Ovary (tissue), 9 donors: ENCODE results near the gene CAMKK2. TPM values are rescaled to one million over a fixed set of nuclear protein-coding genes. Genes with fewer than 3 reads are reported as not detected.

Experiments used
- DNase-seq, 5 donors: peaks; one replicate each; pipeline ENCODE4 v3.0.0-alpha.2; 2019 to 2020
- H3K27ac ChIP-seq, 2 donors: fragments of 200-600 bp; one replicate each; pipeline versions ENCODE4 v1.5.1 to v1.8.0; 2019 to 2022
- H3K27me3 ChIP-seq: fragments of 200-600 bp; one replicate; pipeline ENCODE4 v1.8.0; 2022
- H3K36me3 ChIP-seq: fragments of 200-600 bp; sonication (generic); one replicate; pipeline ENCODE4 v1.5.1; 2019
- H3K4me1 ChIP-seq: one replicate; pipeline ENCODE4 v1.8.1; 2013; ENCODE audit warnings: mild to moderate bottlenecking, moderate library complexity; ENCODE audit not compliant: insufficient read depth
- H3K4me3 ChIP-seq: fragments of 200-600 bp; sonication (generic); one replicate; pipeline ENCODE4 v1.5.1; 2017
- H3K9me3 ChIP-seq, 2 donors: fragments of 200-600 bp in 1 of 2; sonication (generic) in 1 of 2; one replicate each; pipeline versions ENCODE4 v1.5.1 to v1.8.1; 2013 to 2019; ENCODE audit warnings: mild to moderate bottlenecking in 1 of 2, moderate library complexity in 1 of 2
- CTCF ChIP-seq, 3 donors: fragments of 450-650 bp in 2 of 3; fragments of 200-600 bp in 1 of 3; IDR thresholded peaks; one replicate each; pipeline versions ENCODE4 v1.5.1 to v1.8.0; 2016 to 2022; ENCODE audit warnings: antibody characterized with exemption in 3 of 3, mild to moderate bottlenecking in 1 of 3
- EP300 ChIP-seq: sonication (generic); formaldehyde crosslinking; IDR thresholded peaks from one replicate; pipeline ENCODE4 v1.6.1; 2017; ENCODE audit warnings: antibody characterized with exemption
- POLR2A ChIP-seq: fragments of 450-650 bp; IDR thresholded peaks from one replicate; pipeline ENCODE4 v1.6.1; 2017; ENCODE audit warnings: antibody characterized with exemption, mild to moderate bottlenecking, moderate library complexity
- whole genome bisulfite sequencing, 3 donors: extraction: QIAGEN DNeasy Blood & Tissue Kit in 1 of 3; methylation state at CpG; one replicate each; pipeline versions ENCODE4 v1.1.5 to v1.1.7; 2013 to 2017; 5-methylcytosine and 5-hydroxymethylcytosine counted together
- intact Hi-C, 4 donors: fragments of 100-400 bp; cut with DNase I; formaldehyde crosslinking; loops; one replicate each; pipeline versions ENCODE4 v1.11.0 to v1.15.1; 2022 to 2023
- polyA plus RNA-seq, 2 donors: library from polyadenylated mRNA; stranded (reverse); fragments of 200-250 nt in 1 of 2; fragments of 350-450 nt in 1 of 2; fragmentation: Illumina TruSeq in 1 of 2; extraction: RNeasy Lipid Tissue Mini Kit (QIAGEN cat#74804) in 1 of 2; gene quantifications; one replicate each; pipeline ENCODE4 v1.2.3, GENCODE V29; 2013 to 2014
- total RNA-seq, 7 donors: library from RNA; depleted of rRNA in 2 of 7; stranded (reverse); fragments of >200 nt in 2 of 7; fragmentation: NEBNext Ultra II Directional in 3 of 7; extraction: Animal tissue kit (Norgen Biotek cat#: 25700) in 3 of 7; gene quantifications; one replicate each; pipeline versions ENCODE4 v1.1.0 to v1.2.4, GENCODE V29; 2016 to 2023
- donor health status: DM: no; HTN: no; CAD: no; lungs with moderate emphysema.
- donor health status: DM: no; HTN: no; CAD: no.
- donor health status: Bipolar disorder and iron deficiency.
- donor health status: DM: yes; HTN: yes; CAD: no.
- donor health status: DM: no; HTN: no; CAD: no.
- donor health status: DM: yes; HTN: yes; CAD: no.

The CAMKK2 gene
- total and polyA plus RNA-seq, 9 donors: 19.0 to 44.6 (median 38.0) TPM

- H3K27ac ChIP-seq: peak overlapping the region in 1 of 2 donors; percentile 55
- WGBS, 3 donors: 69 to 81% (median 70%) methylated on average over 9 of the region's 9 CpGs
- H3K4me1 ChIP-seq: peaks cover 4% of the 10 kb centered on the region
- no peaks in the 10 kb centered on the region for H3K36me3 ChIP-seq
- DNase-seq: peak in 2 of 5 donors; percentile 28 to 33
- TF ChIP-seq POLR2A (no peak), CTCF (IDR thresholded peaks at IDR 0.05) (no peak), EP300 (no peak)
- H3K9me3 ChIP-seq: no peaks in the 10 kb centered on the region
- H3K27me3 ChIP-seq: no peaks in the 10 kb centered on the region
- intact Hi-C loops: no loop called here
- H3K4me3 ChIP-seq: no peak overlapping the region
Observed at GRCh38 chr12:121189619-121190155, 106.8 kb downstream of the CAMKK2 start.

- Histone ChIP-seq H3K9me3 (no peaks in the 10 kb centered on the region), H3K27me3 (no peaks in the 10 kb centered on the region), H3K27ac (peak overlapping the region in 1 of 2 donors; percentile 55), H3K36me3 (no peaks in the 10 kb centered on the region), H3K4me1 (peaks cover 4% of the 10 kb centered on the region), H3K4me3 (no peak overlapping the region)
- DNase-seq: no peak
- 32 to 55% (median 51%) methylated on average over 9 of the region's 9 CpGs for WGBS, 3 donors
- TF ChIP-seq EP300 (no peak), CTCF (IDR thresholded peaks at IDR 0.05) (no peak), POLR2A (no peak)
- intact Hi-C loops: no loop called here
Observed at GRCh38 chr12:121189131-121189530, 107.4 kb downstream of the CAMKK2 start.

GRCh38 chr12:121188227-121188626 is 108.3 kb downstream of the CAMKK2 start:
- DNase-seq: no peak
- TF ChIP-seq POLR2A: no peak
- TF ChIP-seq EP300: no peak
- TF ChIP-seq CTCF (IDR thresholded peaks at IDR 0.05): no peak
- Histone ChIP-seq H3K4me3 (no peak overlapping the region), H3K27ac (no peak overlapping the region), H3K9me3 (no peaks in the 10 kb centered on the region), H3K27me3 (no peaks in the 10 kb centered on the region), H3K4me1 (peaks cover 4% of the 10 kb centered on the region), H3K36me3 (no peaks in the 10 kb centered on the region)
- intact Hi-C loops: no loop called here
- WGBS, 3 donors: 96 to 98% (median 98%) methylated on average over 2 of the region's 2 CpGs

Other genes starting within 250 kb of the CAMKK2 start
- gene P2RX7, start 163.8 kb downstream of the CAMKK2 start, total RNA-seq: 10 to 100 TPM in 2 of 7 donors, 1 to 10 TPM in 5; 4.7 to 10.8 (median 6.9) TPM
- 1 to 10 TPM; 5.3 to 9.5 TPM for gene P2RX7, start 163.8 kb downstream of the CAMKK2 start, polyA plus RNA-seq
- gene P2RX4, start 86.6 kb downstream of the CAMKK2 start, total RNA-seq: 10 to 100 TPM; 17.8 to 46.7 (median 24.5) TPM
- gene P2RX4, start 86.6 kb downstream of the CAMKK2 start, polyA plus RNA-seq: 10 to 100 TPM; 26.6 to 44.5 TPM
- gene ANAPC5, start 55.7 kb upstream of the CAMKK2 start, total RNA-seq: 10 to 100 TPM; 58.1 to 91.4 (median 71.6) TPM
- gene ANAPC5, start 55.7 kb upstream of the CAMKK2 start, polyA plus RNA-seq: 100 to 1,000 TPM in 1 of 2 donors, 10 to 100 TPM in 1; 83.1 to 149 TPM
- gene RNF34, start 103.4 kb upstream of the CAMKK2 start, total RNA-seq: 10 to 100 TPM; 22.2 to 39.8 (median 29.3) TPM
- gene RNF34, start 103.4 kb upstream of the CAMKK2 start, polyA plus RNA-seq: 10 to 100 TPM; 17.3 to 25.1 TPM